Activated effector memory CD4-positive, alpha-beta T cell treated with Interleukin-2 at 50 U/mL for 16 hours (primary cell): ENCODE results near the gene CNTN6.

Experiments
- DNase-seq: peaks from one replicate; pipeline ENCODE4 v3.0.0-alpha.2; 2020

Gene CNTN6

GRCh38 chr3:1442271-1442670 is 349.4 kb downstream of the CNTN6 start:
- no peak for DNase-seq

GRCh38 chr3:1444195-1444594 is 351.4 kb downstream of the CNTN6 start:
- DNase-seq: no peak

- no peak for DNase-seq
Measured at GRCh38 chr3:1446531-1446930, 353.7 kb downstream of the CNTN6 start.

GRCh38 chr3:1447452-1447851 is 354.6 kb downstream of the CNTN6 start:
- no peak for DNase-seq

- no peak for DNase-seq
Measured at GRCh38 chr3:1448443-1448842, 355.6 kb downstream of the CNTN6 start.
